GM18870 (cell line): ENCODE data around the gene OPRL1.

Experiments used
- ATAC-seq: cut with Tn5 transposase; IDR thresholded peaks from one replicate; pipeline ENCODE4 v1.9.1; 2021; ENCODE audit warnings: moderate library complexity; ENCODE audit not compliant: unreplicated experiment

OPRL1 gene

GRCh38 chr20:64139199-64140060 lies 59.5 kb downstream of the OPRL1 start:
- ATAC-seq: no peak

GRCh38 chr20:64140061-64140931 lies 60.4 kb downstream of the OPRL1 start:
- ATAC-seq: no peak

GRCh38 chr20:64140956-64141355 lies 61.1 kb downstream of the OPRL1 start:
- ATAC-seq: no peak

- no peak for ATAC-seq
Observed at GRCh38 chr20:64142590-64142989, 62.7 kb downstream of the OPRL1 start.

- ATAC-seq: no peak
Observed at GRCh38 chr20:64143018-64143801, 63.3 kb downstream of the OPRL1 start.

GRCh38 chr20:64144144-64144912 lies 64.4 kb downstream of the OPRL1 start:
- ATAC-seq: no peak

- ATAC-seq: no peak
Observed at GRCh38 chr20:64145458-64146300, 65.8 kb downstream of the OPRL1 start.

- no peak for ATAC-seq
Observed at GRCh38 chr20:64146301-64146935, 66.5 kb downstream of the OPRL1 start.

- no peak for ATAC-seq
Observed at GRCh38 chr20:64146936-64147477, 67.1 kb downstream of the OPRL1 start.

- ATAC-seq: no peak
Observed at GRCh38 chr20:64148581-64148980, 68.7 kb downstream of the OPRL1 start.

- no peak for ATAC-seq
Observed at GRCh38 chr20:64149141-64149540, 69.3 kb downstream of the OPRL1 start.

GRCh38 chr20:64149809-64150560 lies 70.1 kb downstream of the OPRL1 start:
- ATAC-seq: no peak
